Left hindlimb (tissue), 1 donor: ENCODE results near the gene ALK.

Source experiments
- DNase-seq: peaks from one replicate; pipeline ENCODE4 v3.0.0-alpha.2; 2018

ALK gene

GRCh38 chr2:29522951-29523669 is 398.3 kb downstream of the ALK start:
- no peak for DNase-seq

GRCh38 chr2:29520001-29520400 is 401.4 kb downstream of the ALK start:
- DNase-seq = no peak

- no peak for DNase-seq
Observed at GRCh38 chr2:29519338-29519925, 402.0 kb downstream of the ALK start.

- no peak for DNase-seq
Observed at GRCh38 chr2:29518646-29519337, 402.6 kb downstream of the ALK start.

GRCh38 chr2:29518010-29518409 is 403.4 kb downstream of the ALK start:
- no peak for DNase-seq

- DNase-seq = no peak
Observed at GRCh38 chr2:29517413-29517812, 404.0 kb downstream of the ALK start.

- no peak for DNase-seq
Observed at GRCh38 chr2:29516767-29517166, 404.6 kb downstream of the ALK start.

GRCh38 chr2:29509878-29510277 is 411.5 kb downstream of the ALK start:
- DNase-seq = no peak

- no peak for DNase-seq
Observed at GRCh38 chr2:29509397-29509796, 412.0 kb downstream of the ALK start.

GRCh38 chr2:29504746-29505145 is 416.6 kb downstream of the ALK start:
- no peak for DNase-seq

GRCh38 chr2:29502460-29502911 is 418.9 kb downstream of the ALK start:
- DNase-seq = no peak

GRCh38 chr2:29497375-29497774 is 424.0 kb downstream of the ALK start:
- DNase-seq = no peak

GRCh38 chr2:29496198-29496597 is 425.2 kb downstream of the ALK start:
- DNase-seq = no peak

- no peak for DNase-seq
Observed at GRCh38 chr2:29495536-29496060, 425.8 kb downstream of the ALK start.

- no peak for DNase-seq
Observed at GRCh38 chr2:29495068-29495467, 426.3 kb downstream of the ALK start.

GRCh38 chr2:29492701-29493100 is 428.7 kb downstream of the ALK start:
- no peak for DNase-seq

- DNase-seq = no peak
Observed at GRCh38 chr2:29490045-29490444, 431.3 kb downstream of the ALK start.

GRCh38 chr2:29489568-29489967 is 431.8 kb downstream of the ALK start:
- DNase-seq = no peak

GRCh38 chr2:29487967-29488555 is 433.3 kb downstream of the ALK start:
- DNase-seq = no peak

- DNase-seq = no peak
Observed at GRCh38 chr2:29485631-29486030, 435.8 kb downstream of the ALK start.

GRCh38 chr2:29485117-29485516 is 436.3 kb downstream of the ALK start:
- no peak for DNase-seq

GRCh38 chr2:29482867-29483266 is 438.5 kb downstream of the ALK start:
- no peak for DNase-seq

GRCh38 chr2:29482348-29482747 is 439.0 kb downstream of the ALK start:
- DNase-seq = no peak

GRCh38 chr2:29481313-29481712 is 440.1 kb downstream of the ALK start:
- DNase-seq = no peak
